Activated naive CD8-positive, alpha-beta T cell treated with anti-CD3 and anti-CD28 coated beads, Interleukin-2, amount 10 ng/mL, durations not matched to agents 7 days and 5 days (primary cell): Measurements from ENCODE around the gene FBN1. TPM values are rescaled to one million over a fixed set of nuclear protein-coding genes. Genes with fewer than 3 reads are reported as not detected.
A peak's percentile ranks its signal among the peaks of the same experiment; 100 is the strongest.

ENCODE experiments used
- ATAC-seq: fragments of 150-1000 bp; cut with Tn5 transposase; one replicate; pipeline ENCODE4 v1.10.0; 2021; ENCODE audit warnings: low read depth, moderate library complexity
- POLR2A ChIA-PET: fragments of 350-600 bp; sonication (Branson Sonifier 250); formaldehyde crosslinking; loops from one replicate; lab custom pipeline; 2021; ENCODE audit warnings: antibody characterized with exemption; lab: Charles Lee
- DNase-seq: peaks from one replicate; pipeline ENCODE4 v3.0.0; 2021
- H3K27ac Mint-ChIP-seq: one replicate; pipeline ENCODE4 v1.8.0; 2022; ENCODE audit warnings: mild to moderate bottlenecking, mixed read lengths
- H3K27me3 Mint-ChIP-seq: one replicate; pipeline ENCODE4 v1.8.0; 2022; ENCODE audit warnings: mild to moderate bottlenecking, moderate library complexity, mixed read lengths
- H3K36me3 Mint-ChIP-seq: one replicate; pipeline ENCODE4 v1.8.0; 2021; ENCODE audit warnings: mild to moderate bottlenecking, mixed read lengths
- H3K4me1 Mint-ChIP-seq: one replicate; pipeline ENCODE4 v1.8.0; 2021; ENCODE audit warnings: mixed read lengths
- H3K4me3 Mint-ChIP-seq: one replicate; pipeline ENCODE4 v1.8.0; 2022; ENCODE audit warnings: mild to moderate bottlenecking, moderate library complexity, mixed read lengths
- H3K9me3 Mint-ChIP-seq: one replicate; pipeline ENCODE4 v1.8.0; 2021; ENCODE audit warnings: mixed read lengths
- total RNA-seq, 2 experiments: library from RNA; stranded (reverse); gene quantifications; one replicate each; pipeline ENCODE4 v1.2.3, GENCODE V29; 2021

The FBN1 gene
- total RNA-seq, 2 experiments from 2014 or later = 0.43 to 0.75 TPM

- H3K27me3 Mint-ChIP-seq = peaks cover 61% of the 10 kb centered on the region
- POLR2A ChIA-PET = interaction anchor here (0.7 kb wide), 1 partner anchor 147 kb away, joined by 3 read pairs; no protein-coding TSS in a partner anchor
- peak overlapping the region; percentile 68 for H3K4me3 Mint-ChIP-seq
- H3K9me3 Mint-ChIP-seq = no peaks in the 10 kb centered on the region
- no peaks in the 10 kb centered on the region for H3K36me3 Mint-ChIP-seq
- ATAC-seq (no peak), DNase-seq (no peak)
- peaks cover 6% of the 10 kb centered on the region for H3K4me1 Mint-ChIP-seq
- H3K27ac Mint-ChIP-seq = no peak overlapping the region
Measured at GRCh38 chr15:48643776-48644466, 1.6 kb downstream of the FBN1 start.

GRCh38 chr15:48643206-48643605, 2.3 kb downstream of the FBN1 start:
- no peak for ATAC-seq

GRCh38 chr15:48642795-48643194, 2.7 kb downstream of the FBN1 start:
- no peak for DNase-seq
- H3K4me1 Mint-ChIP-seq = peaks cover 6% of the 10 kb centered on the region
- POLR2A ChIA-PET = no interaction called here
- no peaks in the 10 kb centered on the region for H3K9me3 Mint-ChIP-seq
- H3K27me3 Mint-ChIP-seq = peaks cover 54% of the 10 kb centered on the region
- H3K27ac Mint-ChIP-seq = no peak overlapping the region
- no peak overlapping the region for H3K4me3 Mint-ChIP-seq
- no peaks in the 10 kb centered on the region for H3K36me3 Mint-ChIP-seq
- no peak for ATAC-seq

More at GRCh38 chr15:48643206-48643605, 2.3 kb downstream of the FBN1 start:
- H3K27ac Mint-ChIP-seq = no peak overlapping the region
- no peaks in the 10 kb centered on the region for H3K9me3 Mint-ChIP-seq
- no peak overlapping the region for H3K4me3 Mint-ChIP-seq
- peaks cover 58% of the 10 kb centered on the region for H3K27me3 Mint-ChIP-seq
- peaks cover 6% of the 10 kb centered on the region for H3K4me1 Mint-ChIP-seq
- DNase-seq = no peak
- POLR2A ChIA-PET = interaction anchor here (0.7 kb wide), 1 partner anchor 146 kb away, joined by 3 read pairs; no protein-coding TSS in a partner anchor
- no peaks in the 10 kb centered on the region for H3K36me3 Mint-ChIP-seq

- no peak for ATAC-seq
- H3K36me3 Mint-ChIP-seq = no peaks in the 10 kb centered on the region
Measured at GRCh38 chr15:48641416-48641815, 4.1 kb downstream of the FBN1 start.

GRCh38 chr15:48638963-48639362, 6.5 kb downstream of the FBN1 start:
- DNase-seq = no peak
- H3K36me3 Mint-ChIP-seq = no peaks in the 10 kb centered on the region
- no peaks in the 10 kb centered on the region for H3K9me3 Mint-ChIP-seq
- no peak for ATAC-seq
- H3K27me3 Mint-ChIP-seq = peaks cover 33% of the 10 kb centered on the region
- POLR2A ChIA-PET = no interaction called here
- H3K4me3 Mint-ChIP-seq = no peak overlapping the region
- no peak overlapping the region for H3K27ac Mint-ChIP-seq
- H3K4me1 Mint-ChIP-seq = peaks cover 2% of the 10 kb centered on the region

More at GRCh38 chr15:48641416-48641815, 4.1 kb downstream of the FBN1 start:
- no peaks in the 10 kb centered on the region for H3K9me3 Mint-ChIP-seq
- no peak overlapping the region for H3K4me3 Mint-ChIP-seq
- peaks cover 6% of the 10 kb centered on the region for H3K4me1 Mint-ChIP-seq
- H3K27me3 Mint-ChIP-seq = peaks cover 43% of the 10 kb centered on the region
- no peak overlapping the region for H3K27ac Mint-ChIP-seq
- POLR2A ChIA-PET = no interaction called here
- no peak for DNase-seq

- peaks cover 23% of the 10 kb centered on the region for H3K27me3 Mint-ChIP-seq
- DNase-seq = no peak
- POLR2A ChIA-PET = no interaction called here
- no peak overlapping the region for H3K4me3 Mint-ChIP-seq
- H3K4me1 Mint-ChIP-seq = peaks cover 2% of the 10 kb centered on the region
- ATAC-seq = no peak
- no peak overlapping the region for H3K27ac Mint-ChIP-seq
- H3K36me3 Mint-ChIP-seq = no peaks in the 10 kb centered on the region
- H3K9me3 Mint-ChIP-seq = no peaks in the 10 kb centered on the region
Measured at GRCh38 chr15:48637639-48638038, 7.9 kb downstream of the FBN1 start.

GRCh38 chr15:48636511-48636910, 9.0 kb downstream of the FBN1 start:
- no peak overlapping the region for H3K27ac Mint-ChIP-seq
- H3K9me3 Mint-ChIP-seq = no peaks in the 10 kb centered on the region
- no peak for DNase-seq
- H3K4me3 Mint-ChIP-seq = no peak overlapping the region
- ATAC-seq = no peak
- POLR2A ChIA-PET = no interaction called here
- H3K4me1 Mint-ChIP-seq = peaks cover 2% of the 10 kb centered on the region
- H3K36me3 Mint-ChIP-seq = no peaks in the 10 kb centered on the region
- peaks cover 16% of the 10 kb centered on the region for H3K27me3 Mint-ChIP-seq

- no peaks in the 10 kb centered on the region for H3K4me1 Mint-ChIP-seq
- peaks cover 13% of the 10 kb centered on the region for H3K27me3 Mint-ChIP-seq
- no peak overlapping the region for H3K4me3 Mint-ChIP-seq
- DNase-seq = no peak
- H3K36me3 Mint-ChIP-seq = no peaks in the 10 kb centered on the region
- no peaks in the 10 kb centered on the region for H3K9me3 Mint-ChIP-seq
- no peak for ATAC-seq
- no peak overlapping the region for H3K27ac Mint-ChIP-seq
- POLR2A ChIA-PET = no interaction called here
Measured at GRCh38 chr15:48634893-48635292, 10.6 kb downstream of the FBN1 start.

- POLR2A ChIA-PET = no interaction called here
- Mint-ChIP-seq H3K36me3 (no peaks in the 10 kb centered on the region), H3K4me3 (no peak overlapping the region), H3K27ac (no peak overlapping the region), H3K4me1 (no peaks in the 10 kb centered on the region), H3K27me3 (peaks cover 13% of the 10 kb centered on the region), H3K9me3 (no peaks in the 10 kb centered on the region)
- ATAC-seq (no peak), DNase-seq (no peak)
Measured at GRCh38 chr15:48634096-48634495, 11.4 kb downstream of the FBN1 start.

GRCh38 chr15:48632651-48633050, 12.9 kb downstream of the FBN1 start:
- no peak overlapping the region for H3K4me3 Mint-ChIP-seq
- H3K4me1 Mint-ChIP-seq = no peaks in the 10 kb centered on the region
- no peaks in the 10 kb centered on the region for H3K9me3 Mint-ChIP-seq
- H3K36me3 Mint-ChIP-seq = no peaks in the 10 kb centered on the region
- POLR2A ChIA-PET = no interaction called here
- DNase-seq = no peak
- no peak for ATAC-seq
- H3K27ac Mint-ChIP-seq = no peak overlapping the region
- H3K27me3 Mint-ChIP-seq = peaks cover 16% of the 10 kb centered on the region

- Mint-ChIP-seq H3K36me3 (no peaks in the 10 kb centered on the region), H3K27me3 (peaks cover 18% of the 10 kb centered on the region), H3K4me3 (no peak overlapping the region), H3K4me1 (no peaks in the 10 kb centered on the region), H3K27ac (no peak overlapping the region), H3K9me3 (no peaks in the 10 kb centered on the region)
- DNase-seq = no peak
- ATAC-seq = no peak
- POLR2A ChIA-PET = no interaction called here
Measured at GRCh38 chr15:48631176-48631770, 14.2 kb downstream of the FBN1 start.

- Mint-ChIP-seq H3K27ac (no peak overlapping the region), H3K4me1 (no peaks in the 10 kb centered on the region), H3K27me3 (peaks cover 18% of the 10 kb centered on the region), H3K9me3 (no peaks in the 10 kb centered on the region), H3K36me3 (no peaks in the 10 kb centered on the region), H3K4me3 (no peak overlapping the region)
- POLR2A ChIA-PET = no interaction called here
- ATAC-seq = no peak
- no peak for DNase-seq
Measured at GRCh38 chr15:48630245-48630644, 15.3 kb downstream of the FBN1 start.

- Mint-ChIP-seq H3K4me3 (no peak overlapping the region), H3K4me1 (no peaks in the 10 kb centered on the region), H3K27me3 (peaks cover 14% of the 10 kb centered on the region), H3K9me3 (no peaks in the 10 kb centered on the region), H3K36me3 (no peaks in the 10 kb centered on the region), H3K27ac (no peak overlapping the region)
- POLR2A ChIA-PET = no interaction called here
- DNase-seq = no peak
- no peak for ATAC-seq
Measured at GRCh38 chr15:48628832-48629231, 16.7 kb downstream of the FBN1 start.

- ATAC-seq (no peak), DNase-seq (no peak)
- peaks cover 11% of the 10 kb centered on the region for H3K27me3 Mint-ChIP-seq
- H3K27ac Mint-ChIP-seq = no peak overlapping the region
- H3K9me3 Mint-ChIP-seq = no peaks in the 10 kb centered on the region
- POLR2A ChIA-PET = no interaction called here
- no peaks in the 10 kb centered on the region for H3K36me3 Mint-ChIP-seq
- H3K4me1 Mint-ChIP-seq = no peaks in the 10 kb centered on the region
- H3K4me3 Mint-ChIP-seq = no peak overlapping the region
Measured at GRCh38 chr15:48627260-48627940, 18.1 kb downstream of the FBN1 start.
